Globus pallidus (tissue), 1 donor: ENCODE results near the gene SIPA1L3.

ENCODE experiments used
- DNase-seq: peaks from one replicate; pipeline ENCODE4 v3.0.0-alpha.2; 2015; ENCODE audit warnings: low spot score

SIPA1L3 gene

DNA sequence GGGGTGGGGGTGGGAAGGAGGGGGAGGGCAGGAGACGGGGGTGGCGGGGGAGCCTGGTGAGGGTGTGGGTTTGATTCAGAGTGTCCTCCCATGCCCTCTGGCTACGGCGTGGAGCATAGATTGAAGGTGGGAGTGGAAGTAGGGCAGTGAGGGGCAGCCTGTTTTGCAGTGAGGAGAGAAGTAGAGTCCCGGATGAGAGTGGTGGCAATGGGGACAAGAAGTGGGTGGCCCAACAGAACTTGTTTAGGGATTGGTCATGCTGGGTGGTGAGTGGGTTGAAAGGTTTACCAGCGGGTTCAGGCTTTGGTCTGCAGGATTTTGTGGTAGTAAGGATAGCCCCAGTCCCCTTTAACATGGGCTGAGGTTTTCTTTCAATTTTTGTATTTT is 35.5 kb downstream of the SIPA1L3 start:
- DNase-seq, result no peak

DNA sequence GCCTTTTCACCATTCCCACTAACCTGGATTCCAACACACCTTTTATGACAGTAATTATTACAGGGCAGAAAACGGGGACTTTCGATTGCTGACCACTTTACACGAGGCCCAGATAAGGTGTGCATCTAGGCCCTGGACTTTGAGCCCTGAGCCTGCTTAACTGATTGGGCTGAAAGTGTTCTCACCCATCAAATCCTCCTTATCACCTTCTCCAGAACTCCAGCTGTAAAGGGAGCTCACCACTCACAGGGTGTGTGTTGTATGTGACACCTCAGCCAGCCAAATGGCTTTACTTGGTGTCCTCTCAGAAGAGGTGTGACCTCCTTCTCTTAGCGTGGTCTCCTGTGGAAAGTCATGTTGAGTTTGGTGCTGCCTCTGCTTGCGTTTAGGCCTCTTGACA is 36.5 kb downstream of the SIPA1L3 start:
- no peak for DNase-seq

DNA sequence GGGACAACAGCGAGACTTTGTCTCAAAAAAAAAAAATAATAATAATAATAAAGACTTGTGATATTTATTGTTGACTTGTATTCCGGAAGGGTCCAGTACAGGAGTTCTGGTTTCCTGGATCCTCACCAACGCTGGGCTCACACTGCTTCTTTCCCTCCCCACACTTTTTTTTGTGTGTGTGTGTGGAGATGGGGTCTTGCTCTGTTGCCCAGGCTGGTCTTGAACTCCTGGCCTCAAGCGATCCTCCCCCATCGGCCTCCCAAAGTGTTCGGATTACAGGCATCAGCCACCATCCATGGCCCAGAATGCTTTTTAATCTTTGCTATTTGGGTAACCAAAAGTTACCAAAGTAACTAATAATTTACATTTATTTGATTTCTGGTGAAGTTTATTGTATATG is 39.1 kb downstream of the SIPA1L3 start:
- DNase-seq, result no peak

DNA sequence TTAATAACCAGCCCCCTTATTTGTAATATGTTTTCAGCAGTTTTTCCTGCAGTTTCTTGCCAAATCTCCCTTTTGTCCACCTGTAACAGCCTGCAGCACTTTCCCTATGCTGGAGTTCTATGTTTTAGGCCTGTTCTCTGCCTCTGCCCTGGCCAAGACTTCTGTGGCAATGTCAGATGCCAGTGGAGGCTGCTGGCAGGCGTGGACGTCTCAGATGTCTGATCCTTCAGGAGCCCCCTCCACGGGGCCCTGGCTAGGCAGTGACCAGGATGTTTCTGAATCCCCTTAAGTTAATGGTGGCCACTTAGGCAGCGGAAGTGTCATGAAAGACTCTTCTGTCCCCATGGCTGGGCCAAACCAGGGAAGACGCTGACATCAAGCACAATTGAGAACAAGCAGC is 40.8 kb downstream of the SIPA1L3 start:
- no peak for DNase-seq

DNA sequence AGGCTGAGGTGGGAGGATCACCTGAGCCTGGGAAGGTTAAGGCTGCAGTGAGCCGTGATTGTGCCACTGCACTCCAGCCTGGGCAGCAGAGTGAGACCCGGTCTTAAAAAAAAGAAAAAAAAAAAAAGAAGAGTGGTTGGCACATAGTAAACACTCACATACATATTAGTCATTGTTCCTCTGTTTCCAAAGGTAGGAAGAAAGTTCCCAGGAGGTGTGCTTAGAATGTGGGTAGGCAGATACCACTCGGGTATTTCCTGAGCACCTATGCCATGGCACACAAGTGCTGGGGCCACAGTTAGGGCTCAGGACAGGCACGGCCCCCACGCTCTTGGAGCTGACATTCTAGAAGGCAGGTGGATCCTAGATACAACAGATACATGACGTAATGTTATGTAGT is 41.4 kb downstream of the SIPA1L3 start:
- no peak for DNase-seq

DNA sequence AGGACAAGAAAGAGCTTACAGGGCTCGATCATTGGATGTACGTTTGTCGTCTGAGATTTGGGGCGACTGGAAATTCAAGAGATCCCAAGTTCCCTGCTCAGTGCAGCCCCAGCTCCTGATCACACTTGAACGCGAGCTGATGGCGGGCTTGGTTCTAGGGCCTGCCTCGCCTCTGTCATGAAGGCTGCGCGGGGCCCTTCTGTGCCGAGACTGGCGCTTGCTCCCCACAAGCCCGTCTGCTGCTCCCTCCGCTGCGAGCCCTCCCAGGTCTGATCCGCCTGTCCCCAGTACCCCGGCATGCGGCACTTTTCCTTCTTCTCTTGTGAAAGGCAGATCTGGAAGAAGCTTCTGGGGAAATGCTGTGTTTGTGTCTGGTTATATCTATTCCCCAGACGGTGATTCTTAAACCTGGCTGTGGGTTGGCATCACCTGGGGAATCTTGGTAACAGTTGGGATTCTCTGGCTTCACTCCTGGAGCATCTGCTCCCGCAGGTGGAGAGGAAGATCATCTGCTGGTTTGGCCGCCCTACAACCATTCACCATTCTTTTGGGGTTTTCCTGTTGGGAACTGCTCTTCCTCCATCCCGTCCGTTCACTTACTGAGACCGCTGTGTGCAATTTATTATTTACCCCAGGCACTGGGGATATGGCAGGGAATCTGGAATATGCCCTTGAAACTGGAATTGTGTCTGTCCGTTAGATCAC is 43.6 kb downstream of the SIPA1L3 start:
- DNase-seq, result no peak

DNA sequence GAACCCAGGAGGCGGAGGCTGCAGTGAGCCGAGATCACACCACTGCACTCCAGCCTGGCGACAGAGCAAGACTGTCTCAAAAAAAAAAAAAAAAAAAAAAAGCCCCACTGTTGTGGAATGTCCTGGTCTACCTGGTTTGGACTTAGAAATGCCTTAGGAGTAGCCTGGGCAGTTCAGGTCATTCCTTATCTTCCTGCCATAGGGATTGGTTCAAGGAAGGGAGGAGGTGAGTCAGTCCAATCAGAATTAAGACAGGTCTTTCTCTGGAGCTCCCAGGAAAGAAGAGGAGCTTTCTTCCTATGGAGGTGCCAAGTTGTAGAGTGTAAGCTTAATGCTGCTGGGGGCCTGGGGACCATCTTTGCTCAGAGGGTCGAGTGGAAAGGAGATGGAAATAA is 44.8 kb downstream of the SIPA1L3 start:
- DNase-seq, result no peak

DNA sequence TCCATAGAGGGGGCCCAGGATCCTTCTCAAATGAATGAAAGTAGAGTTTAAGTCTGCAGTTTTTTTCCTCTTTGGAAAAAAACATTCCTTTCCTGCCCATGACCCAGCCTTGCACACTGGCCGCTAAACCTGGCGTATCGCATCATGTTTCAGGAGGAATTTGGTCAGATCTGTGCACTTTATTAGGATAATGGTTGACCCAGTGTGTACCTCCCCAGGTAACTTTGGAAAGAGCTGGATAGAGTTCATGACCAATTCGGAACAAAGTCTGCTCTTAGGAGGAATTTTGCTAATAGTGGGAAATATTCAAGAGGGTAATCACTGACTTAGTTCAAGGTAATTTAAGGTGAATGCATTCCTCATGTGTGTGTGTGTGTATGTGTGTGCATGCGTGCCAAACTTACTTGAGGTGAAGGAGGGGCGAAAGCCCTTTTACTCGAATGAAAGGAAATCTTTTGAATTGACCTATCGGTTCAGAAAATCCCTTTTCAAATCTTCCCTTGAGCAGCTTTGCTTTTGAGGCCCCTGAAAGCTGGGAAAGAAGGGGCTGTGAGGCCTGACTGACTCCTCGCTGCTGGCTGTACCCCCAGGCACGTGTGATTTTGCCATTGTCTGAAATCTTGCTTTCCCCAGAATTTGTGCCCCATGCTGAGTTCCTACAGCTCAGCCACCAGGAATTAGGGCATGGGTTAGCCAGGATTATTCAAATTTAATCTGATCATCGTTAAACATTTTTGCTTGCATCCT is 46.3 kb downstream of the SIPA1L3 start:
- no peak for DNase-seq

DNA sequence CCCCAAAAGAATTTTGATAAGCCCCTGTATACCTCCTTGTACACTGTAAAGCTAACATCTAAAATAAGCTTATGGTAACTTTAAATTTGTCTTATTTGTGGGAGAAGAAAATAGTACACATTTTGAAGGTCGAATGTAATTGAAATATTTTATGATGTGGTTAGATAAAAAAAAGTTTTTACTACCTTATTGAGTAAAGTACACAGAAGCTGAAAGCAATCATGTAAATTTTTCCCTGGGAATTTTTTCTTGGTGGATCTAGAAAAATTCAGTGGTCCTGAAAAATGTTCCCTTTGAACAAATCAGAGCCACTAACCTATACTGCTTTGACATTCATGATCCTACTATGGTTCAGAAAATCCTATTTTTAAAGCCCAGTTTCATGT is 46.9 kb downstream of the SIPA1L3 start:
- DNase-seq, result no peak

DNA sequence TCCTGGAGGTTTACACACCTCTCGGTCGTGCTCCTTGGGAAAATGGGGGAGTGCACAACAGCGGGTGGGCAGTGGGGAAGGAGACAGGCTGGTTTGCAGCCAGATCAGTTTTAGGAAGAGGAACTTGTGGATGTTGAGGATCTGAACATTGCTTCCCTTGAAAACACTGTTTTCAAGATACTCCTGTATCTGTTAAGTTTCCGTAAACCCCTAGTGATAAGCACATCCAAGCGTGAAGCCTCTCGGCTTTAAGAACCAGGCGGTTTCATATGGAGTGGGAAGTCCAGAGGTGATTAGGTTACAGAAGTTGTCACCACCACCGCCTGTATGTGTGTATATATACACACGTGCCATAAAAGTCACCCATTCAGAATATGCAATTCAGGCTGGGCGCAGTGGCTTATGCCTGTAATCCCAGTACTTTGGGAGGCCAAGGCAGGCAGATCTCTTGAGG is 47.4 kb downstream of the SIPA1L3 start:
- DNase-seq, result no peak

DNA sequence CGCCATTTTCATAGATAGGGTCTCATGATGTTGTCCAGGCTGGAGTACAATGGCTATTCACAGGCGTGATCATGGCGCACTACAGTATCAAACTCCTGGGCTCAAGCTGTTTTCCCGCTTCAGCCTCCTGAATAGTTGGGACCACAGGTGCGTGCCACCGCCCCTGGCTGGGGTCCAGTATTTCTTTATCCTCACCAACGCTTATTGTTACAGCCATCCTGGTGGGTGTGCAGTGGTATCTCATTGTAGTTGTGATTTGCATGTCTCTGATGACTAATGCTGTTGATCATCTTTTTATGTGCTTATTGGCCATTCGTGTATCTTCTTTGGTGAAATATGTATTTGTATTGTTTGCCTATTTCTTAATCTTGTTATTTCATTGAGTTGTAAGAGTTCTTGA is 49.0 kb downstream of the SIPA1L3 start:
- no peak for DNase-seq

DNA sequence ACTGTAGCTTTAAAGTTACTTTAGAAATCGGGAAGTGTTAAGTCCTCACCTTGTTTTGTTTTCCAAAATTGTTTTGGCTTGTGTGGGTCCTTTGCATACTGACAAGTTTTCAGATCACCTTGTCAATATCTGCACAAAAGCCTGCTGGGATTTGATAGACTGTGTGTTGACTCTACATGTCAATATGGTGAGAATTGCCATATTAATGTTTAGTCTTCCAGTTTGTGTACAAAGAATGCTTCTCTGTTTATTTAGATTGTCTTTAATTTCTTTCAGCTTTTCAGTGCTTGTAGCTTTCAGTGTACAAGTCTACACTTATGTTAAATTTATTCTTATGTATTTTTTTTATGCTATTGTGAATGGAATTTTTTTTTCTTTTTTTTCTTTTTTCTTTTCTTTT is 50.2 kb downstream of the SIPA1L3 start:
- DNase-seq, result no peak

DNA sequence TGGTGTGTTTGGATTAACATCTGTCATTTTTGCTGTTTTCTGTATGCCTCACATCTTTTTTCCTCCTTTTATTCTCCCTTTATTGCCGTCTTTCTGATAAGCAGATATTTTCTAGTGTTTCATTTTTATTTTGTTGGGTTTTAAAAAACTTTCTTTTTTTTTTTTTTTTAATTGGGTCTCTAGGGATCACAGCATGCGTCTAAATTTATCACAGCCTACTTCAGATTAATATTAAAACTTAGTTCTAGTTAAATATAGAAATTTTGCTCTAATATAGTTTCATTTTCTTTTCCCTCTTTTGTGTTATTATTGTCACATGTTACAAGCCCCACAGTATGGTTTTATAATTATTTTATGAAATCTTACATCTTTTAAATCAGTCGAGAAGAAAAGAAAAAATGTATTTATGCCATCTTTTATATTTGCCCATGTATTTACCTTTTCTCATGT is 52.7 kb downstream of the SIPA1L3 start:
- no peak for DNase-seq

DNA sequence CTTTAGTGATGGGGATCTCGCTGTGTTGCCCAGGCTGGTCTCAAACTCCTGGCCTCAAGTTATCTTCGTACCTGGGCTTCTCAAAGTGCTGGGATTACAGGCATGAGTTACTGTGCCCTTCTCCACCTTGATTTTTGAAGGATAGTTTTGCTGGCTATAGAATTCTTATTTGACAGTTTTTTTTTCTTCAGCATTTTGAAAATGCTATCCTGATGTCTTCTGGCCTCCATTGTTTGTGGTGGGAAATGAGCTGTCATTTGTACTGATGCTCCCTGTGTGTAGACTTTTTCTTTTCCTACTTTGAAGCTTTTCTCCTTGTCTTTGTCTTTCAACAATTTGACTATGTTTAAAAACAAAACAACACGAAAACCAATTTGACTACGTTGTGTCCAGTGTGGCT is 54.2 kb downstream of the SIPA1L3 start:
- DNase-seq, result no peak

DNA sequence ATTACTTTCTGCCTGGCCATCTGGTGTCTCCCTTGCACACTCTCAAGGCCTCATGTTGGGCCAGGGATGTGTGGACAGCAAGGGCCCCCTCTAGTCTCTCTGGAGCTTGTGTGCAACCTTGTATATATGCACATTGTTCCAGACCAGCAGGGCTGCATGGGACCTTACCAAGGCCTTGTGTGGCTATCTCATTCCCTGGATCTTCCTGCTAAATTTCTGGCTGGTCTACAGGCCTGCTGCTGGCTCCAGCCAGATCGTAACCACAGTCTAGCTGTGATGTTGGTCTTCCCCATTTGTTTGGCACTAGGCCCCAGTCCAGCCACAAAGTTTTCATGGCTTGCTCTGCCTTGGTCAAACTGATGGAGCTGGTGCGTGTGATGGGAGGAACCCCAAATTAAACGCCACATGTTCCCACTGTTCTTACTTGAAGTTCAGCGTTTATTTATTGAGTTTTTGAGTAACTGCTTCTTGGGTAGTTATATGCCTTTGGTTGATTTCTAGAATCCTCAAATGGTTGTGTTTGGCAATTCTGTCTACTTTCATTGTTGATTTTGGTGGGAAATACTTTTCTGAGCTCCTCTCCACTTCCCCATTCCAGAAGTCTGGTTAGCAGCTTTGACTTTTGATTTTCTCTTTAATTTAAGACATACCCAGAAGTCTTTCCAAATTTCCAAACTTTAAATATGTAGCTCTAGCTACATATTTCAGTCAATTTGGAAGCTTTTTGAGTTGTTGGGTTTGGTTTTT is 56.4 kb downstream of the SIPA1L3 start:
- DNase-seq, result no peak

DNA sequence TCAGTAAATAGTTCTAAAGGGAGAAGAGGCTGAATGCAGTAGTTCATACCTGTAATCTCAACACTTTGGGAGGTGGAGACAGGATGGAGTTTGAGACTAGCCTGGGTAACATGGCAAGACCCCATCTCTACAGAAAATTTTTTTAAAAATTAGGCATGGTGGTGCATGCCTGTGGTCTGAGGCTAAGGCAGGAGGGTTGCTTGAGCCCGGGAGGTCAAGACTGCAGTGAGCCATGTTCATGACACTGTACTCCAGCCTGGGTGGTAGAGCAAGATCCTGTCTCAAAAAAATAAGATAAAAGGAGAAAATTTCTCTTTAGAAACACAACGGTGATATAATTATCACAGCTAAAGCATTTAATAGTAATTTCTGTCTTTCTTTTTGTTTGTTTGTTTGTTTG is 57.1 kb downstream of the SIPA1L3 start:
- no peak for DNase-seq

DNA sequence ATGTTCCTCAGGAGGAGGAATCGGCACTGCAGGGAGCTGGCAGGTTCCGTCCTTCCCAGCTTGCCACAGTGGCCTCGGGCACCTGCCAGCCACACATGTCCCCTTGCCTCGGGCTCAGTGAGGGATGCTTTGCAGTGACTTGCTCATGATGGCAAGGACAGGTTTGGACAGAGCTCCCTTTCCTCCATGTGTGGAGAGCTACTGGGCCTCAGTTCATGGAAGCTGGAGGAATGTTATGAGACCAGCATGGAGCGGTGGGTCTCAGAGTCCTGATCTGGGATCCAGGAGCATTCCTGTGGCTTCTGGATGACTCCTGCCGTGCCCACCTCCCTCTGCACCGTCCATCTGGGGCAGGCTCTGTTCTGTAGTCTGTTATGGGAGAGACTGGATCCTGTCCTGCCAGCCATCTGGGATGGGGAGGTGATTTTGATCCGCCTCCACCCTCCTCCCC is 59.2 kb downstream of the SIPA1L3 start:
- DNase-seq, result no peak

DNA sequence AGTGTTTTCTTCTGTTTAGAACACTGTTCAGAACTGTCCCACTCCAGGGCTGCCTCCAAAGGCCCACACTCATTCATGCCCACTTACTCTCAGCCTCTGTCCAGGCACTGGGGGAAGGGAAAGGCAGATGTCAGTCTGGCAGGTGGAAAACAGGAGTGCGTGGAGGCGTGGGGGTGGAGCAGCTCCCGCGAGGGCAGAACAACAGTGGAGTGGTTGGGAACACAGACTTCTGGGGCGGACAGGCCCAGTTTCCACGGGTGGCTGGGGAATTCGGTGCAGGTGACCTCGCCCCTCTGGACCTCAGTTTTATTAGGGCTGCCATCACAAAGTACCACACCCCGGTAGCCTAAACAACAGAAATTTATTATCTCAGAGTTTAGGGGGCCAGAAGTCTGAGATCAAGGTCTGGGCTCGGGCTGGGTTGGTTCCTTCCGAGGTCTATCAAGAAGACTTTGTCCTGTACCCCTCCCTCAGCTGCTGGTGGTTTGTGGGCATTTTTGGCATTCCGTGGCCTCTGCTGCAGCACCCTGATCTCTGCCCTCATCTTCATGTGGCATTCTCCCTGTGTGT is 59.7 kb downstream of the SIPA1L3 start:
- DNase-seq, result no peak

DNA sequence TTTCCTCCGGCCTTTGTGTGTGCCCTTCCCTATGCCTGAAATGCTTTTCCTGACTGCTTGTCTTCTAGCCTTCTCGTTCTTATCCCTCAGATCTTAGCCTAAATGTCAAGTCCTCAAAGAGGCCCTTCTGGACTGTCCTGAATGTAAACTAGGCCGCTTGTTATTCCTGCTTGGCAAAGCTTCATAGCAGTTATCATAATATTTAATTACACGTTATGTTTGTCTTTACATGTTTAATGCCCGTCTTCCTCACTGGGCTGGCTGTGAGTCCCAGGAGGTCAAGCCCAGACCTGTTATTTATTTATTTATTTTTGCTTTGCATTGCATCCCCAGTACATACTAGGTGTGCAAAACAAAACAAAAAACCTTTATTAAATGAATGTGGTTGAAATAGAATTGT is 62.7 kb downstream of the SIPA1L3 start:
- no peak for DNase-seq

DNA sequence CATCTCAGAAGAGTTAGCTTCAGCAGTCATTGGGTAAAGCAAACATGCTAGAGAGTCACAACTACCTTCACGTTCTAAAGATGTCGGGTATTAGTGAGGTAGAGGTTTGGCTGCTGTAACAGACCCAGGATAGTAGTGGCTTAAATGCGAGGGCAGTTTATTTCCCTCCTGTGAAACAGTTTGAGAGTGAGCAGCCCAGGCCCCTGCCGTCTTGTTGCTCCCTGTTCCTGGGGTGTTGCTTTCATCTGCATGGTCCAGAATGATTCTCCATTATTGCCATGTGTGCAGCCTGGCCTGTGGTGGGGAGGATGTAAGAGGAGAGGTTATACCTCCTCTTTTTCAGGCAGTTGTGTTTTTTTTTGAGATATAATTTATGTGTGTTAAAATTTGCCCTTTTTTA is 63.7 kb downstream of the SIPA1L3 start:
- no peak for DNase-seq

DNA sequence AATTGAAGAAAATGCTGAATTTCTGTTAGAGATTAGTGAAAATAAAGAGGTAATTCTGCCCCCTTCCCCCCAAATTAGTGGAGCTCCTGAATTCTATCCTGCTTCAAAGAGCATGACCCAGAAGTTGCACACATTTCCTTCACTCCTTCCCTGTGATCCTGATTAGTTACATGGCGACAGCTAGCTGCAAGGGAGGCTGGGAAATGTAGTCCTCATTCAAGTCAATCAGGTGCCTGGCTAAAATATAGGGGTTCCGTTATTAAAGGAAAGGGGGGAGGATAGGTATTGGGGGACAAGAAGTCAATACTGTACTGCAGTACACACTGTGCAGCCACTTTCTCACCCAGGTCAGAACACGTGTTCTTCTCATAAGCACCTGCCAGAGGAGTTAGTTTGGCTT is 65.8 kb downstream of the SIPA1L3 start:
- DNase-seq, result no peak

DNA sequence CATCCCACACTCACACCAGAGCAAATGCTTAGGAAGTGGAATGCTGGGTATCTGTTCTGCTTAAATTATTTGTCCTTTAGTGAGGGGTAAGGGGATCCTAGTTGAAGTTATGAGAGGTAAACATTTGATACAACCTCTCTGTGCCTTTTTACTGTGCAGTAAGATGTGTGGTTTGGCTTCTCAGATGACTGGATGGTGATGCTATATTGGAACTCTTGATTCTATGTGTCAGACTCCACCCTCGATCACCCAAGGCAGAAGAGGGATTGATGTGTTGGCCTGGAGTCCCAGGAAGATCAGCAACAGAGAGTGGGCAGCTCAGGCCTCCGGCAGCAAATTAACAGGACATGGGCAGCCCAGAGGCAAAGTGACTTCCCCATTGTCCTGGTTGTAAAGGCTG is 66.7 kb downstream of the SIPA1L3 start:
- no peak for DNase-seq

DNA sequence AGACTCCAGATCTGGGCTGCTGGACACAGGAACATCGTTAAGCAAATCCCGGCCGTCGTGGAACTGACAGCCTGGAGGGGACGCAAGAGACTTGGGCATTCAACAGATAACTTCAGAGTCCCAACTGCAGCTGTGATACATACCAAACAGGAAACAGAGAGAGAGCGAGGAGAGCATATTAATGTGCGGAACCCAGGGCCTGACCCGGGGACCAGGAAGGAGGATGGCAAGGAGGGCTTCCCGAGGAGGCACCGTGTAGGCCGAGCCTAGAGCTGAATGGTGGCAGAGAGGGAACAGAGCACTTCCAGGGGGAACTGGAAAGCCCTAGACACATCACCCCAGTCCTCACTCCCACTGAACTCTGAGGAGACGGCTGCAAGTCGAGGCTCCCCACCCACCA is 68.1 kb downstream of the SIPA1L3 start:
- DNase-seq, result peak; percentile 66
